ENCODE measurements around the gene LEPROT.

DNA sequence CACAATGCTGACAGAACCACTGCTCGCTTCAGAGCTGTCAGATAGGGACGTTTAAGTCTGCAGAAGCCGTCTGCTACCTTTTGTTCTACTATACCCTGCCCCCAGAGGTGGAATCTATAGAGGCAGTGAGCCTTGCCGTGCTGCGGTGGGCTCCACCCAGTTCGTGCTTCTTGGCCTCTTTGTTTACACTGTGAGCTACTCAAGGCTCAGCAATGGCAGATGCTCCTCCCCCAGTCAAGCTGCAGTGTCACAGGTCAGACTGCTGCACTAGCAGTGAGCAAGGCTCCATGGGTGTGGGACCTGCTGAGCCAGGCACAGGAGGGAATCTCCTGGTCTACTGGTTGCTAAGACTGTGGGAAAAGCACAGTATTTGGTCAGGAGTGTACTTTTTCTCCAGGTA lies 47.1 kb downstream of the LEPROT start:
- TF ChIP-seq POLR2A (IDR thresholded peaks at IDR 0.05): no peak
- TF ChIP-seq, protein P1, sequence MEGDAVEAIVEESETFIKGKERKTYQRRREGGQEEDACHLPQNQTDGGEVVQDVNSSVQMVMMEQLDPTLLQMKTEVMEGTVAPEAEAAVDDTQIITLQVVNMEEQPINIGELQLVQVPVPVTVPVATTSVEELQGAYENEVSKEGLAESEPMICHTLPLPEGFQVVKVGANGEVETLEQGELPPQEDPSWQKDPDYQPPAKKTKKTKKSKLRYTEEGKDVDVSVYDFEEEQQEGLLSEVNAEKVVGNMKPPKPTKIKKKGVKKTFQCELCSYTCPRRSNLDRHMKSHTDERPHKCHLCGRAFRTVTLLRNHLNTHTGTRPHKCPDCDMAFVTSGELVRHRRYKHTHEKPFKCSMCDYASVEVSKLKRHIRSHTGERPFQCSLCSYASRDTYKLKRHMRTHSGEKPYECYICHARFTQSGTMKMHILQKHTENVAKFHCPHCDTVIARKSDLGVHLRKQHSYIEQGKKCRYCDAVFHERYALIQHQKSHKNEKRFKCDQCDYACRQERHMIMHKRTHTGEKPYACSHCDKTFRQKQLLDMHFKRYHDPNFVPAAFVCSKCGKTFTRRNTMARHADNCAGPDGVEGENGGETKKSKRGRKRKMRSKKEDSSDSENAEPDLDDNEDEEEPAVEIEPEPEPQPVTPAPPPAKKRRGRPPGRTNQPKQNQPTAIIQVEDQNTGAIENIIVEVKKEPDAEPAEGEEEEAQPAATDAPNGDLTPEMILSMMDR (IDR thresholded peaks at IDR 0.05 in 8 of 11, conservative IDR thresholded peaks at IDR 0.05 in 3 of 11): no peak

Measured in spleen (tissue), 7 donors.